GM19025 (cell line): ENCODE data around the gene IFNA1.
A peak's percentile ranks its signal among the peaks of the same experiment; 100 is the strongest.
"Not testable (repeated sequence)": the region's sequence is repeated elsewhere in the genome, so short reads cannot be mapped to it uniquely, and the experiment has no call there.

Experiments used
- ATAC-seq: cut with Tn5 transposase; IDR thresholded peaks from one replicate; pipeline ENCODE4 v1.9.1; 2021; ENCODE audit warnings: mild to moderate bottlenecking, low read depth, moderate library complexity; ENCODE audit not compliant: unreplicated experiment

The IFNA1 gene

DNA sequence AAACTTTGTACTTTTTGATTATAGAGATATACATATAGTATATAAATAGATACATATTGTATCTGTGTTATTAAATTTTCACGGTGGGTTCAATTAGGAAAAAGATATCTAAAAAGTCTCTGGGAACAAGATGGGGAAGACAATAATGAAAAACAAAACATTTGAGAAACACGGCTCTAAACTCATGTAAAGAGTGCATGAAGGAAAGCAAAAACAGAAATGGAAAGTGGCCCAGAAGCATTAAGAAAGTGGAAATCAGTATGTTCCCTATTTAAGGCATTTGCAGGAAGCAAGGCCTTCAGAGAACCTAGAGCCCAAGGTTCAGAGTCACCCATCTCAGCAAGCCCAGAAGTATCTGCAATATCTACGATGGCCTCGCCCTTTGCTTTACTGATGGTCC, at the start of gene IFNA1:
Gene IFNA1, plus strand, starts transcription at position 301 of the 400 bp plus-strand sequence. Its CDS starts 69 bp downstream, at position 370.
- ATAC-seq, result no peak

DNA sequence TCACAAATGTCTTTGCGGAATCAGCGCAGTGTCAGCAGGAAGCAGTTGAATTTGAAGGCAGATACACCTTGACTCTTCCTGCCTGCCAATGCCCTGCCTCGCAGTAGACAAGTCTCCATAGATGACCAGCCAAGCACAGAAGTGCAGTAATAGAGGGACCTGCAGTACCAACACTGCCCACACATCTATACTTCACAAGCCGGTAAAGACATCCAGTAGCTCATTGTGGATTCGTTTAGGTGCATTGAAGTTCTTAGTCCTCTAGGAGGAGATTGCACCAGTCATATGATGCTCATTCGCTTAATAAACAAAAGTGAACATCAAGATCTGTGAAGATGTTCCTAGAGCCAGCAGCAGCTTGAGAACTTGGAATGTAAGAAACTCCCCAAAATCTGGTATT, 48.0 kb upstream of the IFNA1 start:
- peak; percentile 70 for ATAC-seq

DNA sequence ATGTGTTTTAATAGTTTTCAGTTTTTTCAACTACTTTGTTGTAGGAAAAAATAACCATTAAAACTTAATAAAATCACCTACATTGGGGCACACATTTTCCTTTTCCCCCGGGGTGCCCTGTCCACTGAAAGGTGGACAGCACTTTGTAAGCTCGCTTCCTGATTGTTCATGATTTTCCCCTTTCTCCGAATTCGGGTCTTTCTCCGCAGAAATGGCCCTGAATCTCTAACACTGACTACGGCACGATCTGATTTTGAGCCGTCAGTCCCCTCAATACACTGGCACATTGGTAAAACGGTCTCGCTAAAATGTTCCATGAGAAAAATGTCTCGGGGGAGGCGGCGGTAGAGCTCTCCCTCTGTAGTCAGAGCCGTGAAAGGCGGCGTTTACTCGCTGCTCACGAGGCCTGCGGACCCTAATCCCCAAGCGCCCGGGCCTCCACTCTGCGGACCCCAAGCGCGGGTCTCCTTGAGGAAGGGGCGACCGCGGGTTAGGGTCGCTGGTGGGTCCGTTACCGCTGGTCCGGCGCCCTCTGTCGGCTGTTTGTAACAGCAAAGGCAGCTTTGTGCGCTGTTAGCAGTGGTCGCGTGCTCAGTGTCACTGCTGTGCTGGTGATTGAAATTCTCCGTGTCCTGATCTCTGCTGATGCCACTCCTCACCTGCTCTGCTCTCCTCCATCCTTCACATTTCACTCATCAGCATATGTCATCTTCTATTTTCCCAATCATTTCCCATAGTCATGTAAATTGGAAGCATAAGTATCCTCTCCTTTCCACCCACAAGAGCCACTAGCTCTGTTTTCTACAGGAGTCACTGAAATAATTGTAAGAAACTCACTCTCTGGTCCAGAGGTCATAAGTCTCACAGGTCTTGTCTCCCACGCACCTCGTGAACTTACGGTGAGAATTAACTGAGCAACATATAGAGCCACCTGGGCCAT, 44.2 kb upstream of the IFNA1 start:
- peak; percentile 57 for ATAC-seq

DNA sequence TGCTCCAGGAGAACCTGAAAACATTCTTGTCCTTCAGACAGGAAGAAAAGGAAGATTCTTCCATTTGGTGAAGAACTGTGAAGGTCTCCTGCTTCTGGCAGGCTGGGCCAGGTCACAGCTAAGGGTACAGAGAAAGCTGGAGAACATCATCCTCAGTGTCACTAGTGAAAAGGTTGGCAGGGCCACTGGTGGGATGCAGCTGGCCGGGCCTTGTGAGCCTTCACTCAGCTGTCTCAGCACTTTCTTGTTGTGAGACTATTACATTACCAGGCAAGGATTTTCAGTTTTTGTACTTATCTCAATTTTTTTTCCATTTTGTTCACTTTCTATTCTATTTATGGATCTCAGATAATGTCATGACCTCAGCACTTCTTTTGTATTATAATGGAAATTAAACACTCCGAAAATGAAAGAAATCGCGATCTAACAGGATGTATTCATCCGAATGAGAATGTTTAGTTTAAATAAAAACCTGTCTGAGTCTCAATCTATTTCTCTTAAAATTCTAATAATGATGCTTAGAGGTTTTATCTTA, 41.2 kb upstream of the IFNA1 start:
- no peak for ATAC-seq

DNA sequence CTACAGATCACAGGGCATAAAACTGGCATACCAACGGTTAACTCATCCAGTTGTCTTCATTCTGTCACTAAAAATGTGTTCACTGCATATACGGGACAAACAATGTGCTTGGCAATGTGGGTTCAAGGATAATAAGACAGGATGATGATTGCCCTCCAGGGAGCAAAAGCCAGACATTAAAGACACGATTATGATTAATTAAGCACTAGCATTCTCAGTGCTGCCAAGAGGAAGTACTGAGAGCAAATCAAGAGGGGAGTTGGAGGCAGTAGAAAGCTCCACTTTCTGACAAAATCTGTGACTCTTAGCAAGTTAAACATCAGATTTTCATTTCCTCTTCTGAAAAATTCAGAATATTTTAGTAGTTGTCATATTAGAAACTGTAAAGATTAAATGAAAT, 40.3 kb upstream of the IFNA1 start:
- ATAC-seq, result no peak

DNA sequence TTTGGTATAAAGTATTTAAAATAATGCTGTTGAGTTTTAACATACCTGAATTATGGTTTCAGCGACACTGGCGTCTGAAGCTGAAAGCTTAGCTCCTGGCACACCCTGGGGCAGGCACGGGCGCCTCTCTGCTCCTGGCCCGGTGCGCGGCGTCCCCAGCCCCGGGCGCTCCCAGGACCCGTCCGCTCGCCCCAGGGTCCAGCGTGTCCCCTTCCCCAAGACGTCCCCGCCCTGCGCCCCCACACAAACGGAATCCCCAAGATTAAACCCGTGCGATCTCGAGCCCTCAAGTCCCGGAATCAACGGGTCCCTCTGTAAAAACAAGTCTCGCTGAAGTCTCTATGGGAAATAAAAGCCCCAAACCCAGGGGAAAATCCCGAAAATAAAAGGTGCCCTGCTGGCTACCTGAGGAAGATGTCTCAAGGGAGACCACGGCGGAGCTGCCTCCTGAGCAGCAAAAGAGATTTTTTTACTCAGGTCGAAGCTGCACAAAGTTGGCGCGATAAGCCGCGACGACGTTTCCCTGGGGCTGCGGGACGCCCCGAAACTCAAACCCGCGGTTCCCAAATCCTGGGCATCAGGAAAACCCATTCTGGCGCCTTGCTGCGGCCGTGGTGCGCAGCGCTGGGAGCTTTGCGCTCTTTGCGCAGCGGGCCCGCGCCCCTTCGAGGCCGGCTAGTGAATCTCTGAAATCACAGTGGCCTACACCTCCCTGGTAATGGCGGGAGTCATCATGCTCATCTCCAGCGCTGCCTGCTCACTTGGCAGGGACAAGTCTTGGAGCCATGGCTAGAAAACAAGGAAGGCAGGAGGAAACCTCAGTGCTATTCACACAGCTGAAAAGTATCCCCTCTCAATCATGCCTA, 37.6 kb upstream of the IFNA1 start:
- ATAC-seq, result no peak

DNA sequence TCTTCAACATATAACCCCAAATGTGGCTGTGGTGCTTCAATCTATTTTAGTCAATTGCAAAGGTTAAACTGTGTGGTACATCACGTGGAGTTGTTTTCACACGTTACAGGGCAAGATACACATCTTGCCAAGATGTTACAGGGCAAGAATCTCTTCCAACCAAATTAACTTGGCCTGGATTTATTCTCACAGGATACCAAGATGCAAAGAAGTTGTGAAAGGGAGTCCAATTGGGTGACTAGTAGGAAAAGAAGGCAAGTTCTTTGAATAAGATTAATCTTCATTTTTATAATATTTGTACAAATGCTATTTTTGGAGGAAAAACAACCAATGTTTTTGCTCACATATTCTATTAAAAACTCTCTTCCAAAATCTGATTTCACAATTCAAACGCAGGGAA, 36.1 kb upstream of the IFNA1 start:
- no peak for ATAC-seq

DNA sequence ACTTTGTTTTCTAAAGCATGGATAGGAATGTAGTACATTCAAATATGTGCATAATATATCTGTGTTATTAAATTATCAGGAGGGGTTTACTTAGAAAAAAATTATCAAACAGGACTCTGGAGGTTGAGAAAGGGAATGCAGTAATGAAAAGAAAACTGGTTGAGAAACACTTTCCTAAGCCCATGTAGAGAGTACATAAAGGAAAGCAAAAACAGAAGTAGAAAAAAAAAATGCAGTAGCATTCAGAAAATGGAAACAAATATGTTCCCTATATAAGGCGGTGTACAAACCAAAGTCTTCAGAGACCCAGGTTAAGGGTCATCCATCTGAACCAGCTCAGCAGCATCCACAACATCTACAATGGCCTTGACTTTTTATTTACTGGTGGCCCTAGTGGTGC, 31.4 kb upstream of the IFNA1 start, which contains the start of gene IFNA8:
Gene IFNA8, plus strand, starts transcription at position 301 of the 400 bp plus-strand sequence. Its CDS starts 60 bp downstream, at position 361.
- ATAC-seq, result no peak

DNA sequence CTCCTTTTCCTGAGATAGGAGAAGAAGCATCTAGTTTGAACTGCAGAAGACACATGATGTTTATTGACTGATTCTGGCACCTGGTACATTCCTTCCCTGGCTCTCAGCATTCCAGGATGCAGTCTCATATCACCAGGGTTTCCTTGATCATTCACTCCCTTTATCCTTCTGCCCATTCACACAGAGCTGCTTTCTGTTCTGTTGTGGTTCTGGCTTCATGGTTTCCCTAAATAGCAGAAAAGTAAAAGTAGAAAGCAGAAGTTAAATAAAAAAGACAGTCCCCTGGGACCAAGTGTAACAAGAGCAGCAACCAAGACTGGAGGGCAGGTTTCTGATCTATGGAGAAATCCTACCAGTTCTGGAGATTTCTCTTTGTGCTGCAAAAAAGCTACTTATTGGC, 28.1 kb upstream of the IFNA1 start:
- ATAC-seq, result no peak

DNA sequence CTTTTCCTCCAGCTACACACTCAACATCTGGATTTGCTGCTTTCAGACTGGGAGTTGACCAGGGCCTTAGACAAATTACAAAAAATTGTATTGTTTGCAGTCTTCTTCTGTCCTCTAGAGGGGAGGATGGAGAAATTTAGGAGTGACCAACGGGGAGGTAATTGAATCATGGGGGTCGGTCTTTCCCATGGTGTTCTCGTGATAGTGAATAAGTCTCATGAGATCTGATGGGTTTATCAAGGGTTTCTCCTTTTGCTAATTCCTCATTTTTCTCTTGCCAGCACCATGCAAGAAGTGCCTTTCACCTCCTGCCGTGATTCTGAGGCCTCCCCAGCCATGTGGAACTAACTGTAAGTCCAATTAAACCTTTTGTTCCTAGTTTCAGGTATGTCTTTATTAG, 27.1 kb upstream of the IFNA1 start:
- no peak for ATAC-seq

DNA sequence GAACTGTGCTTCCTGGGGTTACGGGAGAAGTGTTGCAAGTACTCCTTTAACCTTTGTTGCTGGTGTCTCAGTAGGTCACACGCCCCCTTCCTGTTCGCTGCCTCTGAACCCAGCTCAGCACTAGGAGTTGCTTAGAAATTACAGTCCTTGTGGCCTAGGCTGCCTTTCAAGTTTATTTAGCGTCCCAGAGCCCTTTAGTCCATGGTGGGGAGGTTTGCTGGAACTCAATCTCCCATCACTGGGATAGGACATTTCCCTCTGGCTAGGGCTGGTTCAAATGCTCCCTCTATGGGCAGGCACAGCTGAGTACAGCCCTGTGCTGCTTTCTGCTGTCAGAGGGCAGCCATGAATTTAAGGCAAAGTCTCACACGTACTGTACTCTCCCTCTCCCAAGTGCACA, 26.6 kb upstream of the IFNA1 start:
- ATAC-seq, result no peak

DNA sequence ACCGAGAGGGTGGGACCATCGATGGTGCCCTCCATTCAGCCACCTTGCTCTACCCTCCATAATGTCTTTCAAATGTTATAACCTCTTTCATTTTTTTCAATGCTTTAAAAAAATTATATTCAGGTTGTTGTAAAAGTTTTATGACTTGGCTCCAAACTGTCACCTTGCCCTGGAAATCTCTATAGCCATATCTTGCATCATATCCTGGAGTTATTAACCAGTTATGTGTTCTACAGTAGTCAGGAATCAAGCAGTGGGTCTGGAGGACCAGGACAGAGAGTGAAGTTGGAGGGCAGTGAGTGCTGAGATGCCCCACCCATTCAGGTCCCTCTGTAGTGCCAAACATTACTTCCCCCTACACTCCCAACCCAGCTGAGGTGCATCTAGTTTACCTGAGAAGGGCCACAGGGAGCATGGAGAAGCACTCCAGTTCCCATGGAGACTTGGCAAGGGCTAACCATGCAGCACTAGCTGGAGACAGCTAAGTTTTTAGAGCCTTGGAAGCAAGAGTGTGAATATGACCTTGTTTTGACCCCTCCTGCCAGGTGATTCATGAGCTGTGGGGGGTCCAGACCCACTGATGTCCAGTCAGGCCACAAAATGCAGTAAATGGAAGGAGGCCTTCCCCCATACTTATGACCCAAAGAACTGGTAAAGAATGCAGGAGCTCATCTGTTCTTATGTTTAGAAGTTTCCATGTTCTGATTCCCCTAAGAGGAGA, 25.9 kb upstream of the IFNA1 start:
- no peak for ATAC-seq

DNA sequence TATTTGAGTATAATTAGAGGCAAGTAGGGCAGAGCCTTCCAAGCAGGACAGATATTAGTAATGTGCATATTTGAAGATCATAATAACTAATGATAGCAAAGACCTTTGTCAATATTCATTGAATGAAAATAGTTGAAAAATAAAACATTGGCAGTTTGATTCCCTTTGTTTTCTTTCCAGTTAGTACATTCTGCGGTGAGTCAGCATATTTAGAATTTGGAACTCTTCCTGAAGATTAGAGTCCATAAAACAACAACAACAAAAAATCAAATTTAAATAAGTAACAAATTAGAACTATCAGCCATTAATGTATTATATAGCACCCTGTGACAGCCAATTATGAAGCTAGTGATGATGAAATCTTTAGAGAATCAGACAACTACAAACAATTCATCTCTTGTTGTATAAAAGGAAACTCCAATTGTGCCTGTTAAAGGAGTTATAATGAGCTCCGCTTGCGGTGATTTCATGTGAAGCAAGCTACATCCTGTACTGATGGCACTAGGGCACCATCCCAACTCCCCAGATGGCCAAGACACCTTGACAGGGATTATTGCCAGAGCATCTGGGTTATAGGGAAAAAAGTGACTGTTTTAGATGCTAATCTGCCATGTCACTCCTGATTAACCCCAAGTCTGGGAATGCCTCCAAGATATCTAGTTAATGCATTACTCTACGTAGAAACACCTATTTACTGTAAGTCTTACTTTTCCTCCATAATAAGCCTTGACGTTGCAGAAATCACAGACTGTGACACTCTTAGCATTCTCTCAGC, 24.6 kb upstream of the IFNA1 start:
- no peak for ATAC-seq

DNA sequence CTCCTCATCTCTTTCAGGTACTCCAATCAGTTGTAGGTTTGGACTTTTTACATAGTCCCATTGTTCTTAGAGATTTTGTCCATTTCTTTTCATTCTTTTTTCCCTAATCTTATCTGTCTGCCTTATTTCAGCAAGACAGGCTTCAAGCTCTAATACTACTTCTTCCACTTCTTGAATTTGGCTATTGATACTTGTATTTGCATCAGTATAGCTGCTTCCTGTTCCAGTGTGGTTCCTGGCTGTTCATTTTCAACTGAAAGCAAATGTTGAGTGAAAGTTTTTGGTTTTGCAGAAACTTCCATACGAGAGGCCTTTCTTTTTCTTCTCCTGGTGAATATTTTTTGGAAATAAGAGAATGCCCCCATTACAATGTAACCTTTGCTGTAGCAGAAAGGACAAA, 12.0 kb upstream of the IFNA1 start:
- ATAC-seq, result no peak

DNA sequence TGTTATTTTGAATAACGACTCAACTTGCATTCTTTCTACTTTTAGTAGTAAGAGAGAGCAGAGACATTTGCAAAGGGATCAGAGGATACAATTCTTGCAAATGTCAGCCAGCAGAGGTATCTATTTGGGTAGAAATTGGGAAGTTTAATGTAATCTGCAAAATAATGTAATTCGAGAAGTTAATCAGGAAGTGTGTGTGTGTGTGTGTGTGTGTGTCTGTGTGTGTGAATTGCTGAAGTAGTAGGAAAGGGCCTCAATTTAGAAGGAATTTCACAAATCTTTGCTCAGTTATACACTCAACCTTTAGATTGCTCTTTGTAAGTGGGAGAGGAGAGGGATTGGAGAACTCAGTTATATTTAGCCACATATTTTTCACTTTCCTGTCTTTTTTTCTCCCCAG, 11.0 kb upstream of the IFNA1 start:
- no peak for ATAC-seq

DNA sequence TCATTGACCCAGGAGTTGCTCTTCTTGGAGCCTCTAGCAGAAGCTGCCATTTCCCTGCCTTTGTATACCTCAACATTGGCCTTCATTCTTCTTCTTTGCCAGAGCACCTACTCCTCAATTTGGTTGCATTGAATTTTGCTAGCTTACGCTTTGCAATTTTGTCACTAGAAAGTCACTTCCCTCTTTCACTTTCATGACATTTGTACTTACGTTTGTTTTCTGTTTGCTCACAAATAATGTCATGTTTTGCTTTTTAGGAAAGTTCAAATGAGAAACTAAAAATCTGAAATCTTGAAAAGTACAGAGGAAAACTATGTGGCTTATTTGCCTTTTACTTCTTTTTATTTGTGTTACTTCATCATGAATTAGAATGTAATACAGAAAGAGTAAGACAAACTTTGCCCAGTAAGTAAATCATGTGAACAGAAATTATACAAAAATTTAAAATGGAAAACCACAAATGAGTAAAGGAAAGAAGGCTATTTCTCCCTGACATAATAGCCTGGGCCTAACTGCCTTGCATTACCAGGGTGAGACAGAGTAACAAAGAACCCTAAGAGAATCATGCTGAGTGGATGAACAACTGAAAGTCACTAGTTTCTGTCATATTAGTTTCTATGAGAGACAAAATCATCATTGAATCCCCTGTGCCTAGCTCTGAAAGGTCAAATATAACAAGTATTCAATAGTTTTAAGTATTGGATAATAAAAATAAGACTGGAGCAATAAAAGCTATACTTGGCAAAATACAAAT, 7.4 kb upstream of the IFNA1 start:
- ATAC-seq, result peak; percentile 53

DNA sequence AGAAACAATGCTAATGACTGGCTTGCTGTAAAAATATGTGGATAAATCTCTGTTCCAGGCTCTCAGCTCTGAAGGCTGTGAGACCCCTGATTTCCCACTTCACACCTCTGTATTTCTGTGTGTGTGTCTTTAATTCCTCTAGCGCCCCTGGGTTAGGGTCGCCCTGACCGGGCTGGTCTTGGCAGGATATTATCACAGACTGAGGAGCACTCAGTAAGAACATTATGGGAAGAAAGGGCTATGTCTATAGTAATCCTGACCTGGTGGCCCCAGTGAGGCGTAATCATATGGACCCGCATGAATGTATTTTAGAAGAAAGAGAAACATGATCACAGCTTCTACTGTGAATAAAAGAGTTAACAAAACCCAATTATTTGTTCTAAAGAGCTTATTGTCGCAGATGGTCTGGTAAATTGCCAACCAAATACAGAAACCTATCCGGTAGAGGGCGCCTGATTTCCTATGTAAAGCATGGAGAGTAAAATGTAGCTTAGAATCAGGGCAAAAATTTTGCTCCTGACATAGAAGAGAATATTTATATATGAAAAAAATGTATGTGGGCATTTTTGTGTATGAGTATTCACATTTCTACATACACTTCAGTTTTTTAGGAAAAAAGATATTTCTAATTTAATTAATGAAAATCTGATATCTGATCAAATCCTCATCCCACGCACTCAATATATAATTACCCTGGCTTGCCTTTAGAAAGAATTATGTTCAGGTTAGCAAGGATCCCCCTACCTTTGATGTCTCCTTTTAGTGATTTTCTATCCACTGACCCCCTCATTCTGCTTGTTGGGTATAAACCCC, 5.8 kb upstream of the IFNA1 start:
- no peak for ATAC-seq

DNA sequence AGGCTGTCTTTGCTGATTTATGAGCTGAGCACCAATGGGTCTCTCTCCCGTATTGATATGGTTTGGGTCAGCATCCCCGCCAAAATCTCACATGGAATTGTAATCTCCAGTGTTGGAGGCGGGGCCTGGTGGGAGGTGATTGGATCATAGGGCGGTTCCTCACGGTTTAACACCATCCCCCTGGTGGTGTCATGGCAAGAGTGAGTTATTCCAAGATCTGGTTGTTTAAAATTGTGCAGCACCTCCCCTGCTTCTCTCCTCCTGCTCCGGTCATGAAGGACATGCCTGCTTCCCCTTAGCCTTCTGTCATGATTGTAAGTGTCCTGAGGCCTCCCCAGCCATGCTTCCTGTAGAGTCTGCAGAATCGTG, 5.2 kb upstream of the IFNA1 start:
- ATAC-seq, result not testable (repeated sequence)
